PC-9 (cell line): ENCODE results near the gene CTR9.

Experiments used
- EZH2 ChIP-seq: fragments of 200-600 bp; sonication (generic); IDR thresholded peaks from 2 replicates; pipeline ENCODE4 v1.8.0; 2017; ENCODE audit warnings: antibody characterized with exemption, low read depth
- TF ChIP-seq, protein P1 (sequence below): fragments of 200-600 bp; sonication (generic); conservative IDR thresholded peaks from 2 replicates; pipeline ENCODE4 v1.6.1; 2017; ENCODE audit warnings: mixed run types, antibody characterized with exemption, mild to moderate bottlenecking, moderate library complexity

DNA sequence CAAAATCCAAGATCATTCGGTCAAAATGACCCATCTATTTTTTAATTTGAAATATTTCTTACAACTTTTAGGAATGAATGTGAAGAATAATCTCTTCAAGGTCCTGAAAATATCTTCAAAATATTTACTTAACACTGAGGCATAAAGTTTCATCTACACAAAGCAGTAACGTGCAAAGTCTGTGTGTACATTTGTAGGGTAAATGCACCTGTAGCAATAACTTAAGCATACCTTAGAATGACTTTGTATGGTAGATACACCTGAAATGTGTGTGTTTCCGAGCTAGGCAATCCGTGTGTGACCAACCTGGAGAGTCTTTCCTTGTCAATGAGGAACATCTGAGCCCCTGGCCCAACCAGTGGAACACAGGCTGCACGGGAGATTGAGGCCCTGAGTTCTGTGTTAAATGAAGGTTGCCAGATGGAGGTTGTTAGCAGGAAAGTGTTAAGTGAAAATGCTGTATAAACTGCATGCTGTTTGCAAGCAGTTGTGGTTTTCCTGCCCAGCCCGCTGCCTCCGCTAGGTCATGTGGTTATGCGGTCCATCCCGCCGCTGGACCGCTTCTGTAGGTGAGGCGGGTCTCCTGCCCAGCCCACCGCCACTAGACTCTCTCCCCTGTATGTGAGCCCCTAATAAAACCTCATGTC lies 7.6 kb upstream of the CTR9 start:
- no peak for TF ChIP-seq EZH2
- TF ChIP-seq, protein P1, sequence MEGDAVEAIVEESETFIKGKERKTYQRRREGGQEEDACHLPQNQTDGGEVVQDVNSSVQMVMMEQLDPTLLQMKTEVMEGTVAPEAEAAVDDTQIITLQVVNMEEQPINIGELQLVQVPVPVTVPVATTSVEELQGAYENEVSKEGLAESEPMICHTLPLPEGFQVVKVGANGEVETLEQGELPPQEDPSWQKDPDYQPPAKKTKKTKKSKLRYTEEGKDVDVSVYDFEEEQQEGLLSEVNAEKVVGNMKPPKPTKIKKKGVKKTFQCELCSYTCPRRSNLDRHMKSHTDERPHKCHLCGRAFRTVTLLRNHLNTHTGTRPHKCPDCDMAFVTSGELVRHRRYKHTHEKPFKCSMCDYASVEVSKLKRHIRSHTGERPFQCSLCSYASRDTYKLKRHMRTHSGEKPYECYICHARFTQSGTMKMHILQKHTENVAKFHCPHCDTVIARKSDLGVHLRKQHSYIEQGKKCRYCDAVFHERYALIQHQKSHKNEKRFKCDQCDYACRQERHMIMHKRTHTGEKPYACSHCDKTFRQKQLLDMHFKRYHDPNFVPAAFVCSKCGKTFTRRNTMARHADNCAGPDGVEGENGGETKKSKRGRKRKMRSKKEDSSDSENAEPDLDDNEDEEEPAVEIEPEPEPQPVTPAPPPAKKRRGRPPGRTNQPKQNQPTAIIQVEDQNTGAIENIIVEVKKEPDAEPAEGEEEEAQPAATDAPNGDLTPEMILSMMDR, result no peak
